Occipital lobe (tissue), 2 donors: Measurements from ENCODE around the gene ATP5ME. TPM values are rescaled to one million over a fixed set of nuclear protein-coding genes. Genes with fewer than 3 reads are reported as not detected.
"Not testable (repeated sequence)": the region's sequence is repeated elsewhere in the genome, so short reads cannot be mapped to it uniquely, and the experiment has no call there.

Source experiments
- DNase-seq: peaks from one replicate; lab custom pipeline; 2025; lab: John Stamatoyannopoulos, UW
- total RNA-seq: library from RNA; depleted of rRNA; stranded (reverse); fragments of >200 nt; gene quantifications from one replicate; pipeline ENCODE4 v1.2.3, GENCODE V29; 2014

ATP5ME gene, protein sequence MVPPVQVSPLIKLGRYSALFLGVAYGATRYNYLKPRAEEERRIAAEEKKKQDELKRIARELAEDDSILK
- total RNA-seq = 62.2 TPM

DNA sequence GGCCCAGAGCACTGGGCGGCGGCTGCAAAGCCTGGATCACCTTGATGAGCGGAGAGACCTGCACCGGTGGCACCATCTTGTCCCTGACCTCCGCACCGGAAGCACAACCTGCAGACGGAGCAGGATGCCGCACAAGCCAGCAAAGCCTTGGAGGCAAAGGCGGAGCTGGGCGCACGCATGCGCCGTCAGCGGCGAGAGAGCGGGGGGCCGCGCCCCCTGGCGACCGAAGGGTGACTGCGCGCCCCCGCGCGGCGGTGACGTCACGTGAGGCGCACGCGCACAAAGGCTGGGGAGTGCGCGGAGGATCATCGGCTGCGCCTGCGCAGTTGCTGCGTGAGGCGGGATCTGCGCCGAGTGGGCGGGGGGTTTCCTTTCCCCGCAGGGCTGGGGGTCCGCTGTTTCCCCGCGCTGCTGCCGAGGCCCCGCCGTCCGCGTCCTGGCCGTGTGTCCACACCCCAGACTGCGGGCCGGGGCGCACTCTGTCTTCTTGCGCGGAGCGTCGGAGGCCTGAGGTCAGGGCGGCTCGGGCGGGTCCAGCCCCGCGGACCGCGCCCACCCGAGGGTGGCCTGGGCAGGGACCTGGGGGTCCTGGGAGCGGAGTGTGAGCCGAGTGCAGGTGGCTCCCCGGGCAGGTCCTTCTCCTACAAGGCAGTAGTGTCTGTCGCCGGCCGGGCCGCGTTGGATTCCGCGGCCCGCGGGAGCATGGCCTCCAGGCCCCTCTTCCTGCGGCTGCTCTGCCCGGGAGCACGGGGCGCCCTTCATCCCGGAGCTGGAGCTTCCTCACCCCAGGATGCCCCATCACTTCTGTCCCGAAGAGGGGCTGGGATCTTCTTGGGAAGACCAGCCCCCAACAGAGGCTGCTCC, at the start of gene ATP5ME, which contains the start of gene MYL5:
Gene ATP5ME, minus strand, starts transcription at position 105 of the 864 bp plus-strand sequence. Its CDS starts 29 bp downstream, at position 76.
Gene MYL5, plus strand, starts transcription at position 371 of the 864 bp plus-strand sequence. CDS start 3,485 bp downstream, outside the sequence.
- DNase-seq = peak; percentile 89

GRCh38 chr4:722851-723360, 48.8 kb upstream of the ATP5ME start:
- no peak for DNase-seq

DNA sequence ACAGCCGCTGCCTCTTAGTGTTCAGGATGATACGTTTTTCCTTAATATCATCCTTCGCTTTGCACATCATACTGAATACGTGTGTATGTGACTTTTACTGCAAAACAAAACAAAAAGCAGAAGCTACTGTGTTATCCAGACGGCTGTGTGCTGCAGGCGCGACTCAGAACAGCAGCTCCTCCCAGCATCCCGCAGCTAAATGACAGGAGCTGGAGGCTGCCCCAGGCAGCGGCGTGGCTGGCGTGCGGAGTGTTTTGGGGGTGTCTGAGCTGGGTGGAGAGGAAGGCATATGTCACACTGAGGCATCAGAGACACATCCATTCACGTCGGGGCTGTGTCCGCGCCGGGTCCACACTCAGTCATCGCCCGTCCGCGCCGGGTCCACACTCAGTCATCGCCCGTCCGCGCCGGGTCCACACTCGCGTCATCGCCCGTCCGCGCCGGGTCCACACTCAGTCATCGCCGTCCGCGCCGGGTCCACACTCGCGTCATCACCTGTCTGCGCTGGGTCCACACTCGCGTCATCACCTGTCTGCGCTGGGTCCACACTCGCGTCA, 48.2 kb upstream of the ATP5ME start:
- no peak for DNase-seq

DNA sequence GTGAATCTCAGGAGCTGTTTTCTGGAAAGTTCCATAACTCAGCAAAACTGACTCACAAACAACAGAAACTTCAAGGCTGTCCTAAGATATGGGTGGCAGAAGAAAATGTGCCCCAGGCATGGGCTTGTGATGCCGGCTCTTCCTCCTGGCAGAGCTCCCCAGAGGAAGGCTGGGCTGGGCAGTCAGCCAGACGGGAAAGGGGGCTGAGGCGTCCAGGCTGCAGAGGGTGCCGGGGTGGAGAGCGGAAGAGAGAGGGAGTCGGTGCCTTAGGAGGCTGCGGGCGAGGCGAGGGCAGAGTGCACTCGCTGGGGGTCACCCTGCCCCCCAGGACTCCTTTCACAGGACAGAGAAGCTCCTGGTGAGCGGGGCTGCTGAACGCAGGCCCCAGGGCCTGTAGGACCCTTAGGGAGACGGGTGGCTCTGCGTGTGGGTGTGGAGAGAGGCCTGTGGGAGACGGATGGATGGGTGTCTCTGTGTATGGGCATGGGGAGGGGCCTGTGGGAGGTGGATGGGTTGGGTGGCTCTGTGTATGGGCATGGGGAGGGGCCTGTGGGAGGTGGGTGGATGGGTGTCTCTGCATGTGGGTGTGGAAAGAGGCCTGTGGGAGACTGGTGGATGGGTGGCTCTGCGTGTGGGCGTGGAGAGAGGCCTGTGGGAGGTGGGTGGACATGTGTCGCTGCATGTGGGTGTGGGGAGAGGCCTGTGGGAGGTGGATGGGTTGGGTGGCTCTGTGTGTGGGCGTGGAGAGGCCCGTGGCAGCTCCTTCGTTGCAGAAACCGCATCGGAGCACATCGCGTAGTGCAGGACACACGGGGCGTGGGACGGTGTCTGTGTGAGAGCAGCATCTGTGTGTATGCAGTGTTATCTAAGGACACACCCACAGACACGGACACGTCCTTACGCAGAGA, 47.4 kb upstream of the ATP5ME start:
- peak; percentile 31 for DNase-seq

- no peak for DNase-seq
Measured at GRCh38 chr4:720111-720860, 46.2 kb upstream of the ATP5ME start.

DNA sequence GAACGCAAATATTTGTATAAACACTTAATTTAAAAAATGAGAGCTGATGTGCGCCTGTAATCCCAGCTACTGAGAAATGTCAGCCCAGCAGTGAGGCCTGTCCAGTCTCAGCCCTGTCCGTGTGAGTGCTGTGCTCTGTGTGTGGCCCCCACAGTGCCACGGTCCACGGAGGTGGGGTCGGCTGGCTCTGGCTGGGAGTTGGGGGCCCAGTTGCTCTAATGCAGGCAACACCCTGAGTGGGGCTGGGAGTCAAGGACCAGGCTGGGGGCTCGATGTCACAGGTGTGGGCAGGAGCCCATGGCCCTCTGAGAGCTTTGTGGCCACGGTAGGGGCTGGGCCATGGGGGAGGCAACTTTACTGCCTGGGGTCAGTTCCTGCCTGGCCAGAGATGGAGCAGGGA, 44.4 kb upstream of the ATP5ME start:
- no peak for DNase-seq

GRCh38 chr4:717601-718320, 43.7 kb upstream of the ATP5ME start:
- DNase-seq = no peak

- DNase-seq = no peak
Measured at GRCh38 chr4:714087-714486, 40.0 kb upstream of the ATP5ME start.

- DNase-seq = no peak
Measured at GRCh38 chr4:712916-713632, 39.0 kb upstream of the ATP5ME start.

DNA sequence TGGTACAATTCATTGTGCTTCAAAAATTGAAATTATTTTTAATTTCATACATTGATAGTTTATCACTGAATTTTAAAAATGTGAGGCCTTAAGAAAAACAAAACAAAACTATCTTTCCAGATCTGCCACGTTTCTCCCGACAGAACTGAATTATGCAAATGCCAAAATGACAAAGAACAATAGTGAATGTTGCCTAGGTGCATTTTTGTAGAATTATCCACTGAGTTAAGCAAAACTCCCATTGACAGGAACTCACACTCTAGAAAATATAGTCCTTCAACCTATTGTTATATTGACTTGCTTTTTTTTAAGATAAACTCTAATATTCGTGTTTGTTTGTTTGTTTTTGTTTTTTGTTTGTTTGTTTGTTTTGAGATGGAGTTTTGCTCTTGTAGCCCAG, 38.0 kb upstream of the ATP5ME start:
- no peak for DNase-seq

DNA sequence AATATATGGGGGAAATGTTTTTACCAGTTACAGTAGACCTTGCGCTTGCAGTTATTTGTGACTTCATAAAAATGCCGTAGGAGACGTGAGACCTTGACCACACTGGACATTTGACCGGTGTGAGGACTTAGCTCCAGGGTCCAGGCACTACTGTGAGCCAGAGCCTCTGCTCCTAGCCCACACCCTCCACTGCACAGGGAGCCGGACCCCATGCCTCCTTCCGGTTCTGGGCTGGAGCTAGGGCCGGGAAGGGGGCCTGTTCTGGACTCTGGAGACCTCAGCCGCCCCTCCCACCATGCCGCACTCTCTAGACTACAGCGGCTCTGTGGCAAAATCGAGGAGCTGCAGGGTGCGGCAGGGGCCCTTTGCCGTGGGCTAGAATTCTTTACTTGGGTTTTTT, 36.8 kb upstream of the ATP5ME start:
- no peak for DNase-seq

- DNase-seq = no peak
Measured at GRCh38 chr4:710116-710515, 36.0 kb upstream of the ATP5ME start.

DNA sequence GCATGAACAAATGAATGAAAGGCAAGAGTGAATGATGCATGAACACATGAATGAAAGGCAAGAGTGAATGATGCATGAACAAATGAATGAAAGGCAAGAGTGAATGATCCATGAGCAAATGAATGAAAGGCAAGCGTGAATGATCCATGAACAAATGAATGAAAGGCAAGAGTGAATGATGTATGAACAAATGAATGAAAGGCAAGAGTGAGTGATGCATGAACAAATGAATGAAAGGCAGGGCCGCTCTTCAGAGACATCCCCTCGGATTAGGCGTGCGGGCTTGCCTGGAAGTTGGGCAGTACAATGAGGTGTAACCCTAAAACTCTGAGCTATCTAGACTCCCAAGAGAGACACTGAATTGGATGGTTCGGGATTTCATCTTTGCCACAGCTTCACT, 35.3 kb upstream of the ATP5ME start:
- no peak for DNase-seq

- DNase-seq = no peak
Measured at GRCh38 chr4:708631-708933, 34.5 kb upstream of the ATP5ME start.

DNA sequence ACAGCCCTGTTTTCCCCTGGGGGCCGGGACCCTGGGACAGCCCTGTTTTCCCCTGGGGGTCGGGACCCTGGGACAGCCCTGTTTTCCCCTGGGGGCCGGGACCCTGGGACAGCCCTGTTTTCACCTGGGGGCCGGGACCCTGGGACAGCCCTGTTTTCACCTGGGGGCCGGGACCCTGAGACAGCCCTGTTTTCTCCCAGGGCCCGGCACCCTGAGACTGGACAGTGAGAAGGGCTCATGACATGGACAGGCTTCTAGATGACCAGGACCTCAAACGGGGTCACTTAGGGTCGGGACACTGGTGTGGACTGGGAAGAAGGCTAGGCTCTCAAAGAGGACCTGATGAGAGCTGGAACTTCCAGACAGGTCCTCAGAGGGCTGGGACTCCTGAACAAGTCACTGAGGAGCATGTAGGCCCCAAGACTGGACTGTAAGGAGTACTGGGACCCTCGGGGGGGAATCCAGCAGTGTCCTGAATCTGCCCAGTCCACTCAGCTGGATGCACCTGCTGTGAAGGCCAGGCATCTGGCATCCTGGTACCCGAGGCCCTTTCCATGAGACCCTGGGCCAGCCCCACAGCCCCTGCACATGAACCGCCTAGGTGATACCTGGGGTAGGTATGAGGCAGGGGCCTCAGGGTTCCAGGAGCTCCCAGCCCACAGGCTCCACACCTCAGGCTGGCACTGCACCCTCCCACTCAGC, 34.0 kb upstream of the ATP5ME start:
- no peak for DNase-seq

DNA sequence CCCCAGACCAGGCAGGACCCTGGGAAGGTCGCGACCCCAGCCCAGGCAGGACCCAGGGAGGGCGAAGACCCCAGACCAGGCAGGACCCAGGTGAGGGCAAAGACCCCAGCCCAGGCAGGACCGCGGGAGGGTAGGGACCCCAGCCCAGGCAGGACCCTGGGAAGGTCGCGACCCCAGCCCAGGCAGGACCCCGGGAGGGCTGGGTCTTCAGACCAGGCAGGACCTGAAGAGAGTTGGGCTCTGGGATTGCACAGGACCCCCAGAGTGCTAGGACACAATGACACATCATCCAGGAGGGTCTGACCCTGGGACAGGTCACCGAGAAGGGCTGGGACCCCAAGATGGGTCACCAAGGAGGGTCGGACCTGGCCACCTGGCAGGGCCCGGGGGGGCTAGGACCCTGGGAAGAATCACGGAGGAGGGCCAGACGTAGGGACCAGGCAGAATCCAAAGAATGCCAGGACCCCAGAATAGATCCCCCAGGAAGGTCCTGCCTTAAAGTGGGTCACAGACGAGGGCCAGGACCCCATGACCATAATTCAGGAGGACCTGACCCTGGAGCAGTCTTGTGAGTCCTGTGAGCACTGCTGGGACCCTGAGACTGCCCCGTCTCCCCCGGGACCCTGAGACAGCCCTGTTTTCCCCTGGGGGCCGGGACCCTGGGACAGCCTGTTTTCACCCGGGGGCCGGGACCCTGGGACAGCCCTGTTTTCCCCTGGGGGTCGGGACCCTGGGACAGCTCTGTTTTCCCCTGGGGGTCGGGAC, 32.9 kb upstream of the ATP5ME start:
- DNase-seq = no peak

DNA sequence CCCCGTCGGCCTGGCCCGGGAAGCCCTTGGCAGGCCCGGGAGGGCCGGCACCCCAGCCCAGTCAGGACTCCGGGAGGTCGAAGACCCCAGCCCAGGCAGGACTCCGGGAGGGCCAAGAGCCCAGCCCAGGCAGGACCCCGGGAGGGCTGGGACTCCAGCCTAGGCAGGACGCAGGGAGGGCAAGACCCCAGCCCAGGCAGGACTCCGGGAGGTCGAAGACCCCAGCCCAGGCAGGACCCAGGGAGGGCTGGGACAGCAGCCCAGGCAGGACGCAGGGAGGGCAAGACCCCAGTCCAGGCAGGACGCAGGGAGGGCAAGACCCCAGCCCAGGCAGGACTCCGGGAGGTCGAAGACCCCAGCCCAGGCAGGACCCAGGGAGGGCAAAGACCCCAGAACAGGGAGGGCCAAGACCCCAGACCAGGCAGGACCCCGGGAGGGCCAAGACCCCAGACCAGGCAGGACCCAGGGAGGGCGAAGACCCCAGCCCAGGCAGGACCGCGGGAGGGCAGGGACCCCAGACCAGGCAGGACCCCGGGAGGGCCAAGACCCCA, 32.1 kb upstream of the ATP5ME start:
- not testable (repeated sequence) for DNase-seq
